ENCODE measurements around the gene KLRC1.
A peak's percentile ranks its signal among the peaks of the same experiment; 100 is the strongest.
"Not testable (repeated sequence)": the region's sequence is repeated elsewhere in the genome, so short reads cannot be mapped to it uniquely, and the experiment has no call there.

The KLRC1 gene

GRCh38 chr12:10453156-10453555 lies at the start of gene KLRC1:
TSS of gene KLRC1 (minus strand) at chr12:10453377. CDS start at chr12:10451156, 2,221 bp downstream.
- DNase-seq (ENCODE audit: low read depth), result peak; percentile 77

- DNase-seq (ENCODE audit: low read depth), result peak; percentile 34
Measured at GRCh38 chr12:10501030-10501429, 47.9 kb upstream of the KLRC1 start.

GRCh38 chr12:10498042-10498441 lies 44.9 kb upstream of the KLRC1 start:
- DNase-seq (ENCODE audit: low read depth), result no peak

- peak; percentile 67 for DNase-seq (ENCODE audit: low read depth)
Measured at GRCh38 chr12:10497602-10498001, 44.4 kb upstream of the KLRC1 start.

GRCh38 chr12:10491766-10492165 lies 38.6 kb upstream of the KLRC1 start:
- DNase-seq (ENCODE audit: low read depth), result peak; percentile 58

- DNase-seq (ENCODE audit: low read depth), result not testable (repeated sequence)
Measured at GRCh38 chr12:10487328-10487727, 34.2 kb upstream of the KLRC1 start.

- DNase-seq (ENCODE audit: low read depth), result not testable (repeated sequence)
Measured at GRCh38 chr12:10481901-10482300, 28.7 kb upstream of the KLRC1 start.

- not testable (repeated sequence) for DNase-seq (ENCODE audit: low read depth)
Measured at GRCh38 chr12:10472808-10473207, 19.6 kb upstream of the KLRC1 start.

- DNase-seq (ENCODE audit: low read depth), result no peak
Measured at GRCh38 chr12:10469701-10470100, 16.5 kb upstream of the KLRC1 start.

- DNase-seq (ENCODE audit: low read depth), result no peak
Measured at GRCh38 chr12:10466311-10466710, 13.1 kb upstream of the KLRC1 start.

- DNase-seq (ENCODE audit: low read depth), result no peak
Measured at GRCh38 chr12:10457760-10458159, 4.6 kb upstream of the KLRC1 start.

GRCh38 chr12:10456856-10457255 lies 3.7 kb upstream of the KLRC1 start:
- no peak for DNase-seq (ENCODE audit: low read depth)

GRCh38 chr12:10455766-10456165 lies 2.6 kb upstream of the KLRC1 start:
- no peak for DNase-seq (ENCODE audit: low read depth)

GRCh38 chr12:10454531-10454930 lies 1.4 kb upstream of the KLRC1 start:
- DNase-seq (ENCODE audit: low read depth), result peak; percentile 17

- no peak for DNase-seq (ENCODE audit: low read depth)
Measured at GRCh38 chr12:10448236-10448635, 4.9 kb downstream of the KLRC1 start.

GRCh38 chr12:10446052-10446451 lies 7.1 kb downstream of the KLRC1 start:
- DNase-seq (ENCODE audit: low read depth), result peak; percentile 55

GRCh38 chr12:10441144-10441543 lies 12.0 kb downstream of the KLRC1 start:
- DNase-seq (ENCODE audit: low read depth), result not testable (repeated sequence)

- not testable (repeated sequence) for DNase-seq (ENCODE audit: low read depth)
Measured at GRCh38 chr12:10439608-10440274, 13.4 kb downstream of the KLRC1 start.

GRCh38 chr12:10437601-10438000 lies 15.6 kb downstream of the KLRC1 start:
- DNase-seq (ENCODE audit: low read depth), result not testable (repeated sequence)

GRCh38 chr12:10435816-10436215 lies 17.4 kb downstream of the KLRC1 start, which contains the start of gene KLRC2:
TSS of gene KLRC2 (minus strand) at chr12:10436010. CDS start at chr12:10435986, 24 bp downstream.
- DNase-seq (ENCODE audit: low read depth), result peak; percentile 87

GRCh38 chr12:10430623-10431022 lies 22.6 kb downstream of the KLRC1 start:
- peak; percentile 65 for DNase-seq (ENCODE audit: low read depth)

- not testable (repeated sequence) for DNase-seq (ENCODE audit: low read depth)
Measured at GRCh38 chr12:10425938-10426337, 27.2 kb downstream of the KLRC1 start.

- DNase-seq (ENCODE audit: low read depth), result not testable (repeated sequence)
Measured at GRCh38 chr12:10424260-10424899, 28.8 kb downstream of the KLRC1 start.

Measured in iris pigment epithelial cell (primary cell).